HK-2 (cell line): ENCODE results near the gene GLCE.

Experiments
- DNase-seq: peaks from one replicate; pipeline ENCODE4 v3.0.0-alpha.2; 2018; ENCODE audit not compliant: unreplicated experiment

GLCE gene

DNA sequence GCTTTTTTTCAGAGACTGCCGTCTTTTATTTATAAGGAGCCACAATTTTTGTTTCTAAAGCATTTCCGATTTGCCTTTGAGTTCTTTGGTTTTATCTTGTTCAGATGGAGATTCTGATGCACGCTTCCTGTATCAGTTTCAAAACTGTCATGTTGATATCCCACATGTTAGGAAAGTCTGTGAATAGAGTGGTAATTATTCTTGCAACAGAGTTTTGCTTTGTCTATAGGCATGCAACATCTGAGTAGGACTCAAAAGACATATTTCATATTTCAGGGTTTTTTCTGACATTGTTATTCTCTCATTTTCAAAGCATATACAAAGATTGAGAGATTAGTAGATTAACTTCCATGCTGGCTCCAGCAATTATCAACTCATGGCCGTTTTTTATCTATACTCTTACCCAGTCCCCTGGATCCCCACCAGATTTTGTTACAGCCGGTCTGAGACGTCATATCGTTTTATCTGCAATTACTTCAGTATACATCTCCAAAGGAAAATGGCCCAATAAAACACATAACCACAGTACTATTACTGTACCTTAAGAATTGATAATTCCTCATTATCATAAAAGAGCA, 160.6 kb downstream of the GLCE start:
- no peak for DNase-seq
